Cardiac muscle cell (in vitro differentiated cells and primary cell): ENCODE results near the gene DMPK. TPM values are rescaled to one million over a fixed set of nuclear protein-coding genes. Genes with fewer than 3 reads are reported as not detected.
"Not testable (repeated sequence)": the region's sequence is repeated elsewhere in the genome, so short reads cannot be mapped to it uniquely, and the experiment has no call there.

Experiments
- DNase-seq, 2 donors: peaks; one replicate each; pipeline versions ENCODE4 v3.0.0 to v3.0.0-alpha.2; 2010 to 2017; ENCODE audit warnings: low read depth in 1 of 2, low spot score in 1 of 2
- H3K27ac ChIP-seq: fragments of 200-600 bp; sonication (generic); 2 replicates; pipeline ENCODE4 v1.5.1; 2016
- H3K27me3 ChIP-seq: fragments of 200-600 bp; sonication (generic); 2 replicates; pipeline ENCODE4 v1.6.0; 2016; ENCODE audit warnings: control low read depth
- H3K36me3 ChIP-seq: fragments of 200-600 bp; sonication (generic); 2 replicates; pipeline ENCODE4 v1.5.1; 2016; ENCODE audit warnings: control low read depth
- H3K4me1 ChIP-seq: fragments of 200-600 bp; sonication (generic); 2 replicates; pipeline ENCODE4 v1.8.1; 2017; ENCODE audit warnings: low read depth, mild to moderate bottlenecking, mixed run types
- H3K4me3 ChIP-seq: fragments of 200-600 bp; sonication (generic); 2 replicates; pipeline ENCODE4 v1.5.1; 2016; ENCODE audit warnings: mild to moderate bottlenecking
- H3K9me3 ChIP-seq: fragments of 200-600 bp; sonication (generic); 2 replicates; pipeline ENCODE4 v1.5.1; 2017; ENCODE audit warnings: low read depth, mild to moderate bottlenecking, control low read depth
- CTCF ChIP-seq: IDR thresholded peaks from 2 replicates; pipeline ENCODE4 v1.5.1; 2012; ENCODE audit warnings: low read depth, mild to moderate bottlenecking, low read length
- polyA plus RNA-seq: library from polyadenylated mRNA; unstranded; fragments of >200 nt; fragmentation: Nextera tagmentation; extraction: Ambion mirVana; gene quantifications from 2 replicates; pipeline ENCODE4 v1.2.1, GENCODE V29; 2016
- total RNA-seq: library from RNA; depleted of rRNA; stranded (reverse); fragments of >200 nt; gene quantifications from 2 replicates; pipeline ENCODE4 v1.2.3, GENCODE V29; 2016

DMPK gene
- total and polyA plus RNA-seq, 2 experiments from 2014 or later = 98.7 to 142 TPM

- no peak overlapping the region for H3K27ac ChIP-seq
- H3K9me3 ChIP-seq = no peaks in the 10 kb centered on the region
- DNase-seq = no peak
- H3K27me3 ChIP-seq = no peaks in the 10 kb centered on the region
- H3K4me1 ChIP-seq = peaks cover 7% of the 10 kb centered on the region
- no peak overlapping the region for H3K4me3 ChIP-seq
- H3K36me3 ChIP-seq = no peaks in the 10 kb centered on the region
- TF ChIP-seq CTCF = no peak
Measured at GRCh38 chr19:45742969-45743368, 39.3 kb downstream of the DMPK start.

DNA sequence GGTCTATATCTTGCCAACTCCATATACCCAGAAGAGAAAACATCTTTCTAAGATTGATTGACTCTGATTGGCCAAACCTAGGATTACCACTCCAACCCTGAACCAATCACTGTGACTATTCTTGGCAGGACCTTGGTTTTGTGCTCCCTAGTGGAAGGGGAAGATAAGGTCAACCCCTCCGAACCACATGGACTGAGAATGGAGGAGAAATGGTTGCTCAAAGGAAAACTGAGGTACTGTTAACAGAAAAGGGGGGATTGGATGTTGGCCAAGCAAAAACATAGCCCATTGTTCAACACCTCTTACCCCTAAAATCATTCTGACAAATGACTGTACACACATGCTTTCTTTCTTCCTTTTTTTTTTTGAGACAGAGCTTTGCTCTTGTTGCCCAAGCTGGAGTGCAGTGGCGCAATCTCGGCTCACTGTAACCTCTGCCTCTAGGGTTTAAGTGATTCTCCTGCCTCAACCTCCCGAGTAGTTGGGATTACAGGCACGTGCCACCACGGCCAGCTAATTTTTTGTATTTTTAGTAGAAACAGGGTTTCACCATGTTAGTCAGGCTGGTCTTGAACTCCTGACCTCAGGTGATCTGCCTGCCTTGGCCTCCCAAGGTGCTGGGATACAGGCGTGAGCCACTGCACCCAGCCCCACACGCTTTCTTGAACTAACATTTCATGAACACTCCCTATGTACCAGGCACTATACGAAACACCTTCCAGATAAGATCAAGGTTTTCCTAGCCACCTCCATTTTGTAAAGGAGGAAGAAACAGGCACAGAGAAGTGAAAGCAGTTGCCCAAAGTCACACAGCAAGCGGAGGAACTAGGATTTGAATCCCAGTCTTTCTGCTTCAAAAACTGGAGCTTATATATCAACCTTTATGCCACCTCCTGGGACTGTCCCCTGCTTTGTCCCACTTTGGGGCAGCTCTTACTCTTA, 42.5 kb downstream of the DMPK start:
- no peak for TF ChIP-seq CTCF

GRCh38 chr19:45733160-45733810, 49.0 kb downstream of the DMPK start, which contains the start of gene MEIOSIN:
TSS of gene MEIOSIN (plus strand) at chr19:45733439. CDS start at chr19:45735377, 1,938 bp downstream.
- Histone ChIP-seq H3K36me3 (no peaks in the 10 kb centered on the region), H3K9me3 (no peaks in the 10 kb centered on the region), H3K4me1 (no peaks in the 10 kb centered on the region), H3K4me3 (no peak within 1 kb of the TSS), H3K27me3 (no peaks in the 10 kb centered on the region), H3K27ac (no peak within 1 kb of the TSS)
- DNase-seq = no peak
- no peak for TF ChIP-seq CTCF

More for the DNA sequence above, 42.5 kb downstream of the DMPK start:
- DNase-seq = no peak
- Histone ChIP-seq H3K27me3 (no peaks in the 10 kb centered on the region), H3K9me3 (no peaks in the 10 kb centered on the region), H3K4me3 (no peak overlapping the region), H3K36me3 (no peaks in the 10 kb centered on the region), H3K4me1 (no peaks in the 10 kb centered on the region), H3K27ac (no peak overlapping the region)

DNA sequence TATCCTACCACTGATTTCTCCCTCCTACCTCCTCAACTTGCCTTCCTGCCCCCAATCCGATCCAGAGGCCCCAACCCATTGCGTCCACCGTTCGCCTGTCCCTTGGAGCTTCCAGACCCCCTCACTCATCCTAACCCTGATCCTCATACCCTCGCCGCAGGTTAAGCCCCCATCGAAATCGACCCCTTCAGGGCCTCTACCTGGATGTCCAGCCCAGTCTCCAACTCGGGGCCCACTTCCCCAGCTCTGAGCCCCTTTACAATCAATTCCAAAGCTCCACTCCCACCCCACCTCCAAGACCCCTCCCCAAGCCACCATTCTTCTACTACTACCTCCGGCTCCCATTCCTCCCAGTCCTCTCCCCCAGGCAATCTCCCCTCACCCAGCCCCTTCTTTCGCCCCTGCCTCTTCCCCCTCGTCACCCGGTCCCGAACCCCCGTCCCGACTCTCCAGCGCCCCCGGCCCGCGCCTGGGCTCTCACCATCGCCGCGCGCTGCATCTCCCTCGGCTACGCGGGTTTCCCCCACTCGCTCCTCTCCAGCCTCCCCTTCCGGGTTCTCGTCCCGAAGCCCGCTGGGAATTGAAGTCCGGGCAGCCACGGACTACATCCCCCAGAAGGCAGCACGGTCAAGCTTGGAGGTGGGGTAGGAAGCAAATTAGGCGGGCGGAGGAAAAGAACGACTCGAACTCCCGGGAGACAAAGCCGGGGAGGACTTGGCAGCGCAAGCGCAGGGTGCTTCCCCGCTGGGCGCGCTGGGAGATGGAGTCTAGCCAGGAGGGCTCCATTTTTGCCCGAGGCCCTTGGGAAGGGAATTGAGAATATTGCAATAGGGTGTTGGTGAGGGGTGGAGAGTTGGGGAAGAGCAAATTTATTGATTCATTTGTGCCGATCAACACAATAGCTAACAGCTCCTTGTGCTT, 51.7 kb downstream of the DMPK start, which contains the start of gene FBXO46:
Gene FBXO46, minus strand, starts transcription at position 529 of the 921 bp plus-strand sequence. CDS start 17,401 bp downstream, outside the sequence.
- Histone ChIP-seq H3K27me3 (no peaks in the 10 kb centered on the region), H3K4me1 (no peaks in the 10 kb centered on the region), H3K9me3 (no peaks in the 10 kb centered on the region), H3K4me3 (peak within 1 kb of the TSS; percentile 65), H3K27ac (peak within 1 kb of the TSS; percentile 50), H3K36me3 (no peaks in the 10 kb centered on the region)
- DNase-seq = peak; percentile 97 to 100
- TF ChIP-seq CTCF = peak; percentile 28

DNA sequence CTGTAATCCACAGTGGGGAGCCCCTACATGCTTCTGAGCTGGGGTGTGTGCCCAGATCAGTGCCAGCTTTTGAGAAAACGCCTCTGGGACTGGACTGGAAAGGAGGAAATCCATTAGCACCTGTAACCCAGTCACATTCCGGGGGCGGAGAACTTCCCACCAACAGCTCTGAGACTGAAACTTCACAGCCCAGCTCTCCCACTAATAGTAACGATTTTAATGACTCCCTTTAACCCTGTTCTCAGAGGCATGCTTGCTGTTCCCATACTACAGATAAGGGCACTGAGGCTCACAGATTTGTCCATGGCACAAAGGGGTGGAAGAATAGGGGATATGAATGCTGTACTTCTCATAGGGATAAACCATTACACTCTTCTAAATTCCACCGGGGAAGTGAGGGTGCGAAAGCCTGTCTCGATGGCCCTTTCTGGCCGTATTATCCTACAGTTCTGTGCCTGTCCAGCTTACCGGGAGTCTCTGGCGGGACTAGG, 52.4 kb downstream of the DMPK start:
- Histone ChIP-seq H3K9me3 (no peaks in the 10 kb centered on the region), H3K36me3 (no peaks in the 10 kb centered on the region), H3K4me1 (no peaks in the 10 kb centered on the region), H3K27me3 (no peaks in the 10 kb centered on the region), H3K27ac (no peak overlapping the region), H3K4me3 (peak overlapping the region; percentile 65)
- DNase-seq = no peak
- TF ChIP-seq CTCF = no peak

- H3K9me3 ChIP-seq, H3K27me3 ChIP-seq, H3K27ac ChIP-seq, H3K36me3 ChIP-seq, H3K4me3 ChIP-seq, H3K4me1 ChIP-seq, DNase-seq: not testable (repeated sequence)
Measured at GRCh38 chr19:45728683-45729082, 53.6 kb downstream of the DMPK start.

DNA sequence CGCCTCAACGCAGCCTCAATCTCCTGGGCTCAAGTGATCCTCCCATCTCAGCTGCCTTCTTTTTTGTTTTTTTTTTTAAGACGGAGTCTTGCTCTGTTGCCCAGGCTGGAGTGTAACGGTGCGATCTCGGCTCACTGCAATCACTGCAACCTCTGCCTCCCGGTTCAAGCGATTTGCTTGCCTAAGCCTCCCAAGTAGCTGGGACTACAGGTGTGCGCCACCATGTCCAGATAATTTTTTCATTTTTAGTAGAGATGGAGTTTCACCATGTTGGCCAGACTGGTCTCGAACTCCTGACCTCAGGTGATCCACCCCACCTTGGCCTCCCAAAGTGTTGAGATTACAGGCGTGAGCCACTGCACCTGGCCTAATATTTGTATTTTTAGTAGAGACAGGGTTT, 62.2 kb downstream of the DMPK start:
- H3K27ac ChIP-seq, H3K27me3 ChIP-seq, H3K4me3 ChIP-seq, H3K9me3 ChIP-seq, DNase-seq: not testable (repeated sequence)
- Histone ChIP-seq H3K36me3 (peaks cover 12% of the 10 kb centered on the region), H3K4me1 (peaks cover 11% of the 10 kb centered on the region)
